Activated CD4-positive, alpha-beta T cell treated with anti-CD3 and anti-CD28 coated beads, Interleukin-2, Interleukin-4, amounts not matched to agents 100 ng/mL and 50 ng/mL, durations not matched to agents 16 hours and 8 hours (primary cell): ENCODE results near the gene JAM3.

Experiments
- DNase-seq: peaks from one replicate; pipeline ENCODE4 v3.0.0-alpha.2; 2020; ENCODE audit warnings: low spot score

The JAM3 gene

GRCh38 chr11:134039726-134040385 lies 29.0 kb upstream of the JAM3 start:
- no peak for DNase-seq

GRCh38 chr11:134040386-134041302 lies 28.2 kb upstream of the JAM3 start:
- no peak for DNase-seq

GRCh38 chr11:134041349-134041748 lies 27.5 kb upstream of the JAM3 start:
- DNase-seq = no peak

GRCh38 chr11:134041791-134042696 lies 26.8 kb upstream of the JAM3 start:
- DNase-seq = no peak

GRCh38 chr11:134043821-134044420 lies 25.0 kb upstream of the JAM3 start:
- DNase-seq = no peak

GRCh38 chr11:134044514-134045284 lies 24.2 kb upstream of the JAM3 start:
- no peak for DNase-seq

GRCh38 chr11:134045799-134046635 lies 22.9 kb upstream of the JAM3 start:
- no peak for DNase-seq

GRCh38 chr11:134046681-134047449 lies 22.0 kb upstream of the JAM3 start:
- DNase-seq = no peak

- DNase-seq = no peak
Observed at GRCh38 chr11:134047586-134047999, 21.3 kb upstream of the JAM3 start.

- DNase-seq = no peak
Observed at GRCh38 chr11:134048028-134048427, 20.8 kb upstream of the JAM3 start.

- no peak for DNase-seq
Observed at GRCh38 chr11:134049303-134049702, 19.6 kb upstream of the JAM3 start.

GRCh38 chr11:134050541-134051383 lies 18.1 kb upstream of the JAM3 start:
- DNase-seq = peak; percentile 72

GRCh38 chr11:134052395-134052987 lies 16.4 kb upstream of the JAM3 start:
- no peak for DNase-seq

- DNase-seq = no peak
Observed at GRCh38 chr11:134052988-134053945, 15.6 kb upstream of the JAM3 start.

- DNase-seq = no peak
Observed at GRCh38 chr11:134055029-134055428, 13.8 kb upstream of the JAM3 start.

GRCh38 chr11:134060316-134060715 lies 8.6 kb upstream of the JAM3 start:
- DNase-seq = no peak
